ENCODE measurements around the gene GRM4.

Gene GRM4

DNA sequence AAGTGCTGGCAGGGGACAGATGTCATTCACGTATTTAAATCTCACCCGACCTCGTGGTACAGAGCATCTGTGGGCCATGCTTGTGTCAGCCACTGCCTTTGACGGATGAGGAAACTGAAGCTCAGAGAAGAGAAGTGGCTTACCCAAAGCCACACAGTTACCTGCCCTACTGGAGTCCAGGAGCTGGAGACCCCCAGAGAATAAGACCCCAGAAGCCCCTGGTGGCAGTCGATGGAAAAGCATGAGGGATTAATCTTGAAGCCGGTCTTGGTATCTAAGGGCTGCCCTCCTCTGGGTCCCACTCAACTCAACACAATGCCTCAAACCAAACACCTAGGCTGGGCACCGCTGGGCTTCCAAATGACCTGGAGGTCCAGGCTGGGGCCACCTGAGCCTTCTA, 83.1 kb downstream of the GRM4 start:
- DNase-seq (ENCODE audit: low read depth in 2 of 2): no peak

- no peak for DNase-seq (ENCODE audit: low read depth in 2 of 2)
These were observed 83.7 kb downstream of the GRM4 start for GRCh38 chr6:34062156-34062555.

DNA sequence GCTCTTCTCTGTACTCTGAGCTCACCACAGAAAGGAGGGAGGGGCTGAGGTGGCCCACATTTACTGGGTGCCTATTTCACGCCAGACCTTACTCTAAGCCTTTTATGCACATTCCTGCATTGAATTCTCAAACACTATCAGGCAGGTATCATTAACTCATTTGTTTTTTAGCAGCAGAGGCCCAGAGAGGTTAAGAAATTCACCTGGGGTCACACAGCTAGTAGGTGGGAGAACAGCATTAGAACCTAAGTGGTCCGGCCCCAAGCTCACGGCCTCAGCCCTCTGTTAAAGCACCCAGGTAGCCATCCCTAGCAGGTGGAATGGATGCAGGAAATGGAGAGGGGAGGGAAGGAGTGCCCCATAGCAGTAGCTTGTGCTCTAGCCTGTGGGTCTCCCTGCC, 84.5 kb downstream of the GRM4 start:
- DNase-seq (ENCODE audit: low read depth in 2 of 2): no peak

- no peak for DNase-seq (ENCODE audit: low read depth in 2 of 2)
These were observed 86.0 kb downstream of the GRM4 start for GRCh38 chr6:34059914-34060313.

GRCh38 chr6:34059136-34059731, 86.7 kb downstream of the GRM4 start:
- no peak for DNase-seq (ENCODE audit: low read depth in 2 of 2)

GRCh38 chr6:34057790-34058189, 88.1 kb downstream of the GRM4 start:
- DNase-seq (ENCODE audit: low read depth in 2 of 2): no peak

DNA sequence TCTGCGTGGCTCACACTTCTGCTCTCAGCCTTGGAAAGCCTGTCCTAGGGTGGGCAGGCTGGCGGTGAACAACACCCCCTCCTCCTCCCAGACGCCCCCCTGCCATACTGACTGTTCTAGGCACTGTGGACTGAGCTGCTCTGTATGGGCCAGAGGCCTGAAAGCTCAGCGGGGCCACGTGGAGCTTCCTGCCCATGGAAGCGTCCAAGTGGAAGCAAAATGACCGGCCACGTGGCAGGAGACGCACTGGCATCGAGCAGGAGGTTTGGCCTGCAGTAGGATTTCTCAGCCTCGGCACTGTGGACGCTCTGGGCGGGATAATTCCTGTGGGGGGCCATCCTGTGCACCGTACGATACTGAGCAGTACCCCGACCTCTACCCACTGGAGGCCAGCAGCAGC, 88.7 kb downstream of the GRM4 start:
- no peak for DNase-seq (ENCODE audit: low read depth in 2 of 2)

GRCh38 chr6:34056305-34057108, 89.4 kb downstream of the GRM4 start:
- DNase-seq (ENCODE audit: low read depth in 2 of 2): no peak

GRCh38 chr6:34055223-34055933, 90.5 kb downstream of the GRM4 start:
- peak; percentile 38 to 61 for DNase-seq (ENCODE audit: low read depth in 2 of 2)

GRCh38 chr6:34053721-34054120, 92.2 kb downstream of the GRM4 start:
- DNase-seq (ENCODE audit: low read depth in 2 of 2): no peak

- DNase-seq (ENCODE audit: low read depth in 2 of 2): no peak
These were observed 92.8 kb downstream of the GRM4 start for GRCh38 chr6:34052918-34053608.

DNA sequence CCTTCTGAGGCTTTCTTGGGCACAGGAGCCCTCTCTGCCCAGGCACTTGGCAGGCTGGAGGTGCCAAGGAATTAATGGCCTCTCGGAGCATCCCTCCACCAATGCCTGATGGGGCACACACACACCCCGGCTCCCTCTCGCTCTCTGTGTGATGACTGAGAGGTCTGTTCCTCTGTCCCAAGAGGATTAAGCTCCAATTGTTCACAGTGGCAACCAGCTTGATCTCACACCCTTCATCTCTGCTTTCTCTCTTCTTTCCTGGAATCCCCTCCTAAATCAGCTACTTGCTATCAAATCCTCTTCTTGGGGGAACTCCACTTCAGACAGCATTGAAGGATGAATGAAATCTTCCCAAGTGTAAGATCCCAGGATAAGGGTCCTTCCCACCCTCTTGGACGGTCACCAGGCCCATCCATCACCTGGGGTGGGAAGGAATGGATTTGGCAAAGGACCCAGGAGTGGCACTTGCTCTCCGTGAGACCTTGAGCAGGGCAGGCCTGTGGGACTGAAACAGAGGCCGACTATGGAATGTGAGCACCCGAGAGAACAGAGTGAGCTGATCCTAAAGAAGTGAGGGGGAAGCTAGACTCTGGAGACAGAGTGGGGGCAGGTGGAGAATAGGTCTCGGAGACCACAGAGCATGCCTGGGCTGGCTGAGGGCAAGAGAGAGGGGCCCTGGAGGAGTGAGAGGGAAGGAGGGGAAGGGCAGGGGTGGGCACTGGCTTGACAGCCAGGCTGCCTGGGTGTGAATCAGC, 93.6 kb downstream of the GRM4 start:
- DNase-seq (ENCODE audit: low read depth in 2 of 2): no peak

DNA sequence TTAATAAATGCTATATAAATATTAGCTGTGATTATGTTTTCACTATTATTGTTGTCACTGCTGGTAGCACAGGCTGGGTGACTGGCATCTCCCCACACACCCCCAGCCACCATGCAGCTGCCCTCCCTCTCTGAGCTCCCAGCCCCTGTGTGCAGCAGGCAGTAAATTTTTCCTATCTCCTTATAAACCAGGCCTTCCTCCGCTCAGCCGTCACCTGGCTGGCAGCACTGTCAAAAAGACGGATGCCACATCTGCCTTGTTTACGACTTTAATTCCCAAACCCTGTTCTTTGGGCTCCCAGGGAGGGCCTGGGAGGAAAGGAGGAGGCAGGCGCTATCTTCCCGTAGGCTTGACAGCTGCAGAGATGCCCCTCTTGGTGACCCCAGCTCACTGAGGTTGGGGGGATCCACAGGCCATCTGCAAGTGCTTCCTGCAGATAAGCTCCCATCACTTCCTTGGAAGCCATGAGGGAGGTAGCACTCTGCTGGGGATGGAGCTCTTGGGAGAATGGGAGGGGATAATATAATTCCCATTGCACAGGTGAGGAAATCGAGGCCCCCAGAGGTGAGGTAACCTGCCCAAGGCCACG, 94.5 kb downstream of the GRM4 start:
- no peak for DNase-seq (ENCODE audit: low read depth in 2 of 2)

GRCh38 chr6:34050691-34051090, 95.2 kb downstream of the GRM4 start:
- DNase-seq (ENCODE audit: low read depth in 2 of 2): no peak

- DNase-seq (ENCODE audit: low read depth in 2 of 2): no peak
These were observed 96.2 kb downstream of the GRM4 start for GRCh38 chr6:34049395-34050342.

GRCh38 chr6:34047913-34048867, 97.7 kb downstream of the GRM4 start:
- no peak for DNase-seq (ENCODE audit: low read depth in 2 of 2)

GRCh38 chr6:34046617-34047016, 99.3 kb downstream of the GRM4 start:
- DNase-seq (ENCODE audit: low read depth in 2 of 2): no peak

DNA sequence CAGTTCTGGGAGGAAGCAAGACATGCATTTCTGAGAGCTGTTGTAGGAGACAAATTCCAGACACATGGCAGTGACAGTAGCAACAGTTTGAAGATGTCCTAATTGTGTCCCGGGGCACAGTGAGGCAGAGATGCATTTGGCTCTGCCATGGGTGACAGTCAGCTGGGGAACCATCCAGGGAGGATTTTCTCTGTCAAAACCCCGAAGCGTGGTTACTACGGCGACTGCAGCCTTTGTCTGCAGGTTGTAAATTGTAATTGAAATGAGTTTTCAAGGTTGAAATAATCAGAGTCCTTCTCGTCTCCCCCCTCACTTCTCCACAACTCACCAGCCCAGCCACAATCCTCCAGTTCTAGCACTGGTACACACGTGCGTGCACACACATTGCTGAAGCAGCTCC, 100.1 kb downstream of the GRM4 start:
- no peak for DNase-seq (ENCODE audit: low read depth in 2 of 2)
